Measurements from ENCODE around the gene TLE4. TPM values are rescaled to one million over a fixed set of nuclear protein-coding genes. Genes with fewer than 3 reads are reported as not detected.

TLE4 gene
- total and polyA plus RNA-seq, 10 of the 15 experiments (the other 5 are each of a cell fraction or from before 2014, with no cell fraction given): 5.3 to 53.3 (median 23.3) TPM

- ChIA-PET RAD21 (ENCODE audit: unreplicated experiment) (no interaction called here), CTCF (no interaction called here), POLR2A (no interaction called here), SMC1A (ENCODE audit: uncharacterized antibody, unreplicated experiment) (interaction anchor here (1.5 kb wide), 1 partner anchor 46 kb away, joined by 3 read pairs; no protein-coding TSS in a partner anchor)
- ATAC-seq (no peak), FAIRE-seq (no peak), DNase-seq (ENCODE audit: low read depth, low spot score) (no peak)
- Histone ChIP-seq H3K9ac (ENCODE audit: control insufficient read depth, insufficient read depth, low read length) (no peak overlapping the region), H3K79me2 (ENCODE audit: control insufficient read depth, insufficient read depth, low read length) (no peaks in the 10 kb centered on the region), H3K36me3 (ENCODE audit: control insufficient read depth in 2 of 2, insufficient read depth in 2 of 2, low read length in 1 of 2) (no peaks in the 10 kb centered on the region), H3K9me3 (replicated peaks; ENCODE audit: control insufficient read depth, insufficient read depth, low read length) (no peaks in the 10 kb centered on the region), H2AFZ (ENCODE audit: control insufficient read depth, low read depth, low read length) (no peak overlapping the region), H4K20me1 (ENCODE audit: control insufficient read depth, insufficient read depth) (no peaks in the 10 kb centered on the region), H3K27me3 (replicated peaks in 1 of 2; ENCODE audit: control insufficient read depth in 2 of 2, insufficient read depth in 2 of 2, low read length in 1 of 2) (no peaks in the 10 kb centered on the region), H3K4me3 (no peak overlapping the region), H3K4me1 (ENCODE audit: control insufficient read depth, insufficient read depth, low read length) (peaks cover 3% of the 10 kb centered on the region; the same call in 1 of the 2 replicates), H3K4me2 (ENCODE audit: control insufficient read depth, insufficient read depth) (no peak overlapping the region), H3K27ac (ENCODE audit: control insufficient read depth, insufficient read depth) (no peak overlapping the region)
- in situ Hi-C loops (cut with MboI) (no loop called here), intact Hi-C loops (cut with micrococcal nuclease; ENCODE audit: unreplicated experiment) (no loop called here)
- no peak for TF ChIP-seq BCLAF1 (IDR thresholded peaks at IDR 0.05)
- TF ChIP-seq MTA2 (IDR thresholded peaks at IDR 0.05; ENCODE audit: low read depth): no peak
- TF ChIP-seq PKNOX1 (IDR thresholded peaks at IDR 0.05): no peak
- TF ChIP-seq TCF7 (IDR thresholded peaks at IDR 0.05; ENCODE audit: borderline replicate concordance): no peak
- TF ChIP-seq NFXL1 (IDR thresholded peaks at IDR 0.05; ENCODE audit: borderline replicate concordance): no peak
- TF ChIP-seq SRF (IDR thresholded peaks at IDR 0.05; ENCODE audit: low read depth in 2 of 2, low read length in 2 of 2): no peak
- no peak for TF ChIP-seq EGR1 (IDR thresholded peaks at IDR 0.05; ENCODE audit: borderline replicate concordance in 1 of 2, low read depth in 2 of 2, low read length in 2 of 2)
- TF ChIP-seq HDAC2 (IDR thresholded peaks at IDR 0.05): no peak
- no peak for TF ChIP-seq MAX (IDR thresholded peaks at IDR 0.05; ENCODE audit: low read depth, low read length)
- TF ChIP-seq NR2C2 (IDR thresholded peaks at IDR 0.05; ENCODE audit: borderline replicate concordance, control insufficient read depth, insufficient read length, low read depth): no peak
- TF ChIP-seq SMAD1 (IDR thresholded peaks at IDR 0.05; ENCODE audit: low read depth, partially characterized antibody): no peak
- no peak for TF ChIP-seq ZNF384 (IDR thresholded peaks at IDR 0.05; ENCODE audit: borderline replicate concordance, low read depth, low read length)
- BruUV-seq (replicated peaks): no TSS peak
These were observed 47.5 kb upstream of the TLE4 start for GRCh38 chr9:79524266-79524665.
